Measurements from ENCODE around the gene PRDM16.

- TF ChIP-seq EP300 (IDR thresholded peaks at IDR 0.05; ENCODE audit: borderline replicate concordance in 1 of 2, low read depth in 1 of 2, low read length in 1 of 2), result no peak
- no peak for TF ChIP-seq POLR2AphosphoS5 (IDR thresholded peaks at IDR 0.05; ENCODE audit: low read depth, low read length)
- TF ChIP-seq EZH2phosphoT487 (IDR thresholded peaks at IDR 0.05; ENCODE audit: borderline replicate concordance, low read depth), result no peak
- TF ChIP-seq GABPA (IDR thresholded peaks at IDR 0.05; ENCODE audit: low read depth), result no peak
- TF ChIP-seq CTCF (IDR thresholded peaks at IDR 0.05), result no peak
- TF ChIP-seq RFX5 (IDR thresholded peaks at IDR 0.05; ENCODE audit: low read length), result no peak
Observed at GRCh38 chr1:3217979-3218679, 149.1 kb downstream of the PRDM16 start.

Data from SK-N-SH (cell line).